Fibroblast of skin of back (primary cell): ENCODE results near the gene STH. TPM values are rescaled to one million over a fixed set of nuclear protein-coding genes. Genes with fewer than 3 reads are reported as not detected.
"Not testable (repeated sequence)": the region's sequence is repeated elsewhere in the genome, so short reads cannot be mapped to it uniquely, and the experiment has no call there.

Experiments
- DNase-seq: peaks from one replicate; pipeline ENCODE4 v3.0.0-alpha.2; 2013
- polyA plus RNA-seq, 2 experiments: library from polyadenylated mRNA; unstranded; fragments of 120-200 nt; gene quantifications; one replicate each; pipeline ENCODE4 v1.2.1, GENCODE V29; 2013; ENCODE audit not compliant: insufficient read length in 2 of 2

The STH gene
- polyA plus RNA-seq (2013, experiment 1 of 2; ENCODE audit: insufficient read length) = not detected
- polyA plus RNA-seq (2013, experiment 2 of 2; ENCODE audit: insufficient read length) = not detected

- DNase-seq = no peak
These were observed at the start of gene STH for GRCh38 chr17:45998987-45999899. TSS of gene STH (plus strand) at chr17:45999250. CDS start at chr17:45999280, 30 bp downstream.

- DNase-seq = no peak
These were observed 49.2 kb upstream of the STH start for GRCh38 chr17:45949755-45950320.

- no peak for DNase-seq
These were observed 48.2 kb upstream of the STH start for GRCh38 chr17:45950888-45951287.

GRCh38 chr17:45951403-45951802, 47.6 kb upstream of the STH start:
- no peak for DNase-seq

- no peak for DNase-seq
These were observed 47.1 kb upstream of the STH start for GRCh38 chr17:45951941-45952340.

- no peak for DNase-seq
These were observed 46.2 kb upstream of the STH start for GRCh38 chr17:45952814-45953320.

- no peak for DNase-seq
These were observed 45.5 kb upstream of the STH start for GRCh38 chr17:45953561-45953960.

- no peak for DNase-seq
These were observed 44.1 kb upstream of the STH start for GRCh38 chr17:45954914-45955313.

- no peak for DNase-seq
These were observed 43.7 kb upstream of the STH start for GRCh38 chr17:45955326-45955725.

GRCh38 chr17:45956090-45956489, 43.0 kb upstream of the STH start:
- no peak for DNase-seq

- not testable (repeated sequence) for DNase-seq
These were observed 42.3 kb upstream of the STH start for GRCh38 chr17:45956746-45957145.

- DNase-seq = no peak
These were observed 40.7 kb upstream of the STH start for GRCh38 chr17:45958307-45958706.

GRCh38 chr17:45958994-45959665, 39.9 kb upstream of the STH start:
- no peak for DNase-seq

GRCh38 chr17:45960311-45960710, 38.7 kb upstream of the STH start:
- no peak for DNase-seq

GRCh38 chr17:45961206-45961605, 37.8 kb upstream of the STH start:
- DNase-seq = no peak

- DNase-seq = no peak
These were observed 36.7 kb upstream of the STH start for GRCh38 chr17:45962221-45962972.

- no peak for DNase-seq
These were observed 35.8 kb upstream of the STH start for GRCh38 chr17:45963283-45963682.

- no peak for DNase-seq
These were observed 35.2 kb upstream of the STH start for GRCh38 chr17:45963889-45964288.

GRCh38 chr17:45964634-45965033, 34.4 kb upstream of the STH start:
- no peak for DNase-seq

GRCh38 chr17:45965812-45966211, 33.2 kb upstream of the STH start:
- no peak for DNase-seq

GRCh38 chr17:45966606-45967280, 32.3 kb upstream of the STH start:
- DNase-seq = no peak

GRCh38 chr17:45967378-45967777, 31.7 kb upstream of the STH start:
- no peak for DNase-seq
